Nephron (organoid): ENCODE data around the gene OGDH.
"Not testable (repeated sequence)": the region's sequence is repeated elsewhere in the genome, so short reads cannot be mapped to it uniquely, and the experiment has no call there.

ENCODE experiments used
- H3K27ac Mint-ChIP-seq, 3 experiments: 2 replicates each; pipeline ENCODE4 v1.8.0; 2020; ENCODE audit warnings: mixed read lengths in 3 of 3, mild to moderate bottlenecking in 2 of 3, moderate library complexity in 1 of 3
- H3K27me3 Mint-ChIP-seq: 2 replicates; pipeline ENCODE4 v1.8.0; 2021; ENCODE audit warnings: low read depth, mild to moderate bottlenecking, moderate library complexity, mixed read lengths
- H3K36me3 Mint-ChIP-seq: 2 replicates; pipeline ENCODE4 v1.8.0; 2020; ENCODE audit warnings: low read depth, mixed read lengths
- H3K4me1 Mint-ChIP-seq: 2 replicates; pipeline ENCODE4 v1.8.0; 2020; ENCODE audit warnings: mixed read lengths
- H3K4me3 Mint-ChIP-seq, 3 experiments: 2 replicates each; pipeline ENCODE4 v1.8.0; 2020; ENCODE audit warnings: mild to moderate bottlenecking in 3 of 3, mixed read lengths in 3 of 3, moderate library complexity in 2 of 3
- H3K9me3 Mint-ChIP-seq: 2 replicates; pipeline ENCODE4 v1.8.0; 2020; ENCODE audit warnings: mixed read lengths
- TF ChIP-seq, protein P1 (sequence below), 3 experiments: fragments of 200-600 bp; sonication (generic); IDR thresholded peaks; one replicate each; pipeline ENCODE4 v1.5.0; 2021; ENCODE audit warnings: antibody characterized with exemption in 3 of 3; ENCODE audit not compliant: unreplicated experiment in 3 of 3

The OGDH gene

DNA sequence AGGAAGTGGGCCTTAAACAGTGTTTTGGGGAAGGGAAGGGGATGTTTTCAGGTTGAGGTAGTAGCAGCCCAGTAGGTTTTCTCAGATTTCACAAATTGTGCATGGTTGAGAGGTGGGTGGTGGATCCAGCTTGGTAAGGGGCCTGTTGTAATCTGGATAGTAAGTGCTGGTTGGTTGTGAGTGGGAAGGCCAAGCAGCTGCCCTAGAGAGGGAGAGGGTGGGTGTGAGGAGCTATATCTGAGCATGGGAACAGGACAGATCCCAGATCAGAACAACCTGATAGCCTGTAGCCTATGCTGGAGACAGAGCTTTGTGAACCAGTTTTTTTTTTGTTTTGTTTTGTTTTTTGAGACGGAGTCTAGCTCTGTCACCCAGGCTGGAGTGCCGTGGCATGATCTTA is 88.3 kb downstream of the OGDH start:
- no peaks in the 10 kb centered on the region for H3K4me1 Mint-ChIP-seq
- H3K36me3 Mint-ChIP-seq = peaks cover 72% of the 10 kb centered on the region

DNA sequence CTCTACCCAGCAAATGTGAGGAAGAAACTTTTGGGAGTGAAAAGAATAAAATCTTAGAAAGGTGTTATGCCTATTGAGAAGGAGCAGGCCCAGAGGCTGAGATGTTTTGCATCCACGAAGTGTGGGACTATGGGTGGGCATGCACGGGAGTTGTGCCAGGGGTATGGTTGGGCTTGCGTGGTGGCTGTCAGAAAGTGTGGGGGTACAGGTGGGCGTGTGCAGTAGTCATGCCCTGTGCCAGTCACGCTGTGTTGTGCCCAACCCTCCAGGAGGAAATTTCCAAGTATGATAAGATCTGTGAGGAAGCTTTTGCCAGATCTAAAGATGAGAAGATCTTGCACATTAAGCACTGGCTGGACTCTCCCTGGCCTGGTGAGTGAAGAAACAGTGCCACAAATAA is 89.3 kb downstream of the OGDH start:
- Mint-ChIP-seq H3K27me3 (no peaks in the 10 kb centered on the region), H3K27ac (no peak overlapping the region), H3K36me3 (peaks cover 75% of the 10 kb centered on the region), H3K4me3 (no peak overlapping the region), H3K4me1 (no peaks in the 10 kb centered on the region), H3K9me3 (peaks cover 3% of the 10 kb centered on the region)
- TF ChIP-seq, protein P1, sequence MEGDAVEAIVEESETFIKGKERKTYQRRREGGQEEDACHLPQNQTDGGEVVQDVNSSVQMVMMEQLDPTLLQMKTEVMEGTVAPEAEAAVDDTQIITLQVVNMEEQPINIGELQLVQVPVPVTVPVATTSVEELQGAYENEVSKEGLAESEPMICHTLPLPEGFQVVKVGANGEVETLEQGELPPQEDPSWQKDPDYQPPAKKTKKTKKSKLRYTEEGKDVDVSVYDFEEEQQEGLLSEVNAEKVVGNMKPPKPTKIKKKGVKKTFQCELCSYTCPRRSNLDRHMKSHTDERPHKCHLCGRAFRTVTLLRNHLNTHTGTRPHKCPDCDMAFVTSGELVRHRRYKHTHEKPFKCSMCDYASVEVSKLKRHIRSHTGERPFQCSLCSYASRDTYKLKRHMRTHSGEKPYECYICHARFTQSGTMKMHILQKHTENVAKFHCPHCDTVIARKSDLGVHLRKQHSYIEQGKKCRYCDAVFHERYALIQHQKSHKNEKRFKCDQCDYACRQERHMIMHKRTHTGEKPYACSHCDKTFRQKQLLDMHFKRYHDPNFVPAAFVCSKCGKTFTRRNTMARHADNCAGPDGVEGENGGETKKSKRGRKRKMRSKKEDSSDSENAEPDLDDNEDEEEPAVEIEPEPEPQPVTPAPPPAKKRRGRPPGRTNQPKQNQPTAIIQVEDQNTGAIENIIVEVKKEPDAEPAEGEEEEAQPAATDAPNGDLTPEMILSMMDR (IDR thresholded peaks at IDR 0.05; ENCODE audit: unreplicated experiment in 3 of 3) = no peak

More for the DNA sequence above, 88.3 kb downstream of the OGDH start:
- H3K4me3 Mint-ChIP-seq = no peak overlapping the region
- peaks cover 3% of the 10 kb centered on the region for H3K9me3 Mint-ChIP-seq
- TF ChIP-seq, protein P1 (IDR thresholded peaks at IDR 0.05; ENCODE audit: unreplicated experiment in 3 of 3) = no peak
- no peaks in the 10 kb centered on the region for H3K27me3 Mint-ChIP-seq
- H3K27ac Mint-ChIP-seq = no peak overlapping the region

DNA sequence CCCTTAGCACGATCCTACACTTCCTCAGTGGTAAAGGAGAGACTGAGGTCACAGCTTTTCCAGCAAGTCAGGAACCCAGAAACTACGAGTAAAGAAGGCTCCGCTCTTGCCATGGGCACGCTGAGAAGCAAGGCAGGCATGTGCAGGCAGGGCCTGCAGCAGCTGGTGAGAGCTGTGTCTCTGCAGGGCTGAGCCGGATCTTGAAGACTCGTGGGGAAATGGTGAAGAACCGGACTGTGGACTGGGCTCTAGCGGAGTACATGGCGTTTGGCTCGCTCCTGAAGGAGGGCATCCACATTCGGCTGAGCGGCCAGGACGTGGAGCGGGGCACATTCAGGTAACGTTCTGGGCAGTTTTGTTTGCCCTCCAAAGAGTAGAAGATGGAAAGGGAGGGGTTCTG is 90.3 kb downstream of the OGDH start:
- H3K4me1 Mint-ChIP-seq = no peaks in the 10 kb centered on the region
- no peaks in the 10 kb centered on the region for H3K27me3 Mint-ChIP-seq
- TF ChIP-seq, protein P1 (IDR thresholded peaks at IDR 0.05; ENCODE audit: unreplicated experiment in 3 of 3) = no peak
- peaks cover 81% of the 10 kb centered on the region for H3K36me3 Mint-ChIP-seq
- H3K9me3 Mint-ChIP-seq = peaks cover 3% of the 10 kb centered on the region
- no peak overlapping the region for H3K4me3 Mint-ChIP-seq
- H3K27ac Mint-ChIP-seq = no peak overlapping the region

DNA sequence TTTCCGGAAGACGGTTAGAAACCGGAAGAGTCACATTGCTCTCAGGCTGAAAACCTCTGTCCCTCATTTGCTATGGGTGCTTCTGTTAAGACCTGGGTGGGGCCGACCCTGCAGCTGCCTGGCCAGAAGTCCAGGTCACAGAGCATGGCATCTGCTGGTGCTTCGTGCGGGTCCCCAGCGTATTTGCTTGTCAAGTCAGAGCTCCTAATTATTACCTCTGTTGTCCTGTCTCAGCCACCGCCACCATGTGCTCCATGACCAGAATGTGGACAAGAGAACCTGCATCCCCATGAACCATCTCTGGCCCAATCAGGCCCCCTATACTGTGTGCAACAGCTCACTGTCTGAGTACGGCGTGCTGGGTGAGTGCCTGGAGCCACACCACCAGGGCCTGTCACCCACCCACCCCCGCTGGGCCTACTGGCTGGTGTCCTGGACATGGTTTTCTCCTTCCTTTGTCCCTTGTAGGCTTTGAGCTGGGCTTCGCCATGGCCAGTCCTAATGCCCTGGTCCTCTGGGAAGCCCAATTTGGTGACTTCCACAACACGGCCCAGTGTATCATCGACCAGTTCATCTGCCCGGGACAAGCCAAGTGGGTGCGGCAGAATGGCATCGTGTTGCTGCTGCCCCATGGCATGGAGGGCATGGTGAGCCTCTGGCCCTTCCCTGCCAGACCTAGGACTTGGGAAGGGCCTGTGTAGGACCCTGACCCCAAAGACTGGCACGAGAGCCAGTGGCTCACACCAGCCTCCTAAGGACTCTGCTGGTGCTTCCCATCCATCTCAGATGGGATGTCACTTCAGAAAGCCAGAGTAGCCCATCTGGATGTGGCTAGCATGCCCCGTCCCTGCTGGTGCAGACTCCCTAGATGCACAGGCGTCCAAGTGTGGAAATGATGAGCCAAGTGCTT is 91.0 kb downstream of the OGDH start:
- H3K4me1 Mint-ChIP-seq = no peaks in the 10 kb centered on the region
- TF ChIP-seq, protein P1 (IDR thresholded peaks at IDR 0.05; ENCODE audit: unreplicated experiment in 3 of 3) = no peak
- H3K4me3 Mint-ChIP-seq = no peak overlapping the region
- peaks cover 3% of the 10 kb centered on the region for H3K9me3 Mint-ChIP-seq
- peaks cover 81% of the 10 kb centered on the region for H3K36me3 Mint-ChIP-seq
- no peaks in the 10 kb centered on the region for H3K27me3 Mint-ChIP-seq
- no peak overlapping the region for H3K27ac Mint-ChIP-seq

DNA sequence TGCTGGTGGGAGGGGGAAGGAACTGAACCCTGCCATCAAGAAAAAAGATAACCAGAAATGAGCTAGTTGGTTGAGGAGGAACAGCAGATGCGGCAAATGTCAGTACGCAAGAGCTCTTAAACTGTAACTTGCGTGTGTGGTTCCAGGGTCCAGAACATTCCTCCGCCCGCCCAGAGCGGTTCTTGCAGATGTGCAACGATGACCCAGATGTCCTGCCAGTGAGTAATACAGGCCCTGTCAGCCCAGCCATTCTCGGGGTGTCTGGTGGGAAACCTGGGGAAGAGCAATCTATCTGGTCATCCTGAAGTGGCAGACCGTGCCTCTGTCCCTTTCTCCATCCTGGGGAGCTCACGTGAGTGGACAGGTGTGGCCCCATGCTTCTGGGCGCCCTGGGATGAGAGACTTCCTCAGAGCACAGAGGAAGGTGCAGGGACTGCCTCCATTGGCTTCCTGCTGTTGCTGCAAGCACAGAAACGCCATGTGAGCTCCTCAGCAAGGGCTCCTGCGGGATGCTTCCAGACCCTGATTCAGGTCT is 91.7 kb downstream of the OGDH start:
- H3K4me1 Mint-ChIP-seq = no peaks in the 10 kb centered on the region
- peaks cover 85% of the 10 kb centered on the region for H3K36me3 Mint-ChIP-seq
- no peaks in the 10 kb centered on the region for H3K27me3 Mint-ChIP-seq
- H3K9me3 Mint-ChIP-seq = peaks cover 3% of the 10 kb centered on the region
- H3K4me3 Mint-ChIP-seq = no peak overlapping the region
- TF ChIP-seq, protein P1 (IDR thresholded peaks at IDR 0.05; ENCODE audit: unreplicated experiment in 3 of 3) = no peak
- H3K27ac Mint-ChIP-seq = no peak overlapping the region

DNA sequence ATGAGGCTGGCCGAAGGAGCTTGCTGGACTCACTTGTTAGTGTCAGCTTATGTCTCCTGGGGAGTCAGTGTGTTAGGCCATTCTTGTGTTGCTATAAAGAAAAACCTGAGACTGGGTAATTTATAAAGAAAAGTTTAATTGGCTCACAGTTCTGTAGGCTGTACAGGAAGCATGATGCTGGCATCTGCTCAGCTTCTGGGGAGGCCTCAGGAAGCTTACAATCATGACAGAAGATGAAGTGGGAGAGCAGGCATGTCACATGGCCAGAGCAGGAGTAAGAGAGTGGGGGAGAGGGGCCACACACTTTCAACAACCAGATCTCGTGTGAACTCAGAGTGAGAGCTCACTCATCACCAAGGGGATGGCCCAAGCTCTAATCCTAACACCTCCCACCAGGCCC is 93.2 kb downstream of the OGDH start:
- H3K9me3 Mint-ChIP-seq, H3K4me1 Mint-ChIP-seq, H3K27ac Mint-ChIP-seq, H3K27me3 Mint-ChIP-seq, H3K4me3 Mint-ChIP-seq: not testable (repeated sequence)
- peaks cover 83% of the 10 kb centered on the region for H3K36me3 Mint-ChIP-seq
